Endodermal cell (in vitro differentiated cells): Measurements from ENCODE around the gene NUDT9. TPM values are rescaled to one million over a fixed set of nuclear protein-coding genes. Genes with fewer than 3 reads are reported as not detected.

Experiments
- DNase-seq: peaks from one replicate; pipeline ENCODE4 v3.0.0-alpha.2; 2017
- H3K27ac ChIP-seq: 2 replicates; pipeline ENCODE4 v1.5.1; 2013; ENCODE audit warnings: mild to moderate bottlenecking, low read depth, low read length, moderate library complexity
- H3K27me3 ChIP-seq: 2 replicates; pipeline ENCODE4 v1.6.1; 2013; ENCODE audit warnings: mild to moderate bottlenecking, low read length, moderate library complexity; ENCODE audit not compliant: insufficient read depth, control insufficient read depth, poor library complexity, severe bottlenecking
- H3K36me3 ChIP-seq: 2 replicates; pipeline ENCODE4 v1.7.0; 2013; ENCODE audit warnings: mild to moderate bottlenecking, low read length, moderate library complexity; ENCODE audit not compliant: control insufficient read depth, insufficient read depth
- H3K4me1 ChIP-seq: one replicate; pipeline ENCODE4 v1.7.0; 2013; ENCODE audit warnings: low read length; ENCODE audit not compliant: control insufficient read depth, insufficient read depth
- H3K4me3 ChIP-seq: 2 replicates; pipeline ENCODE4 v1.5.1; 2013; ENCODE audit warnings: mild to moderate bottlenecking, low read length, moderate library complexity
- H3K9ac ChIP-seq: 2 replicates; pipeline ENCODE4 v1.6.1; 2013; ENCODE audit warnings: mild to moderate bottlenecking, low read length, moderate library complexity; ENCODE audit not compliant: poor library complexity, severe bottlenecking; ENCODE audit errors: extremely low read depth
- H3K9me3 ChIP-seq: 2 replicates; pipeline ENCODE4 v1.6.1; 2013; ENCODE audit warnings: mild to moderate bottlenecking, low read length, moderate library complexity; ENCODE audit not compliant: control insufficient read depth
- H3K27ac Mint-ChIP-seq: 2 replicates; pipeline ENCODE4 v1.8.0; 2020; ENCODE audit warnings: mixed read lengths
- H3K27me3 Mint-ChIP-seq: 2 replicates; pipeline ENCODE4 v1.8.0; 2021; ENCODE audit warnings: mild to moderate bottlenecking, mixed read lengths; ENCODE audit not compliant: insufficient read depth
- H3K36me3 Mint-ChIP-seq: 2 replicates; pipeline ENCODE4 v1.8.0; 2020; ENCODE audit warnings: low read depth, mixed read lengths
- H3K4me1 Mint-ChIP-seq: 2 replicates; pipeline ENCODE4 v1.8.0; 2020; ENCODE audit warnings: mixed read lengths
- H3K4me3 Mint-ChIP-seq: 2 replicates; pipeline ENCODE4 v1.8.0; 2020; ENCODE audit warnings: mild to moderate bottlenecking, moderate library complexity, mixed read lengths
- H3K9me3 Mint-ChIP-seq: 2 replicates; pipeline ENCODE4 v1.8.0; 2020; ENCODE audit warnings: mild to moderate bottlenecking, mixed read lengths
- CTCF ChIP-seq: fragments of 200-600 bp; sonication (generic); conservative IDR thresholded peaks from 2 replicates; pipeline ENCODE4 v1.5.0; 2021; ENCODE audit warnings: antibody characterized with exemption, mild to moderate bottlenecking
- WGBS, 2 experiments: methylation state at CpG; one replicate each; pipeline versions ENCODE4 v1.1.5 to v1.1.7; 2013; ENCODE audit warnings: missing lambda C conversion rate in 2 of 2, mixed read lengths in 1 of 2; ENCODE audit not compliant: insufficient coverage in 1 of 2, insufficient read length in 1 of 2; 5-methylcytosine and 5-hydroxymethylcytosine counted together
- total RNA-seq, 2 donors: library from RNA; stranded (reverse); fragmentation: NEBNext Ultra II Directional in 1 of 2; extraction: Animal tissue kit (Norgen Biotek cat#: 25700) in 1 of 2; gene quantifications; 2 replicates in 1 of 2; 3 replicates in 1 of 2; pipeline ENCODE4 v1.2.1, GENCODE V29; 2021

The NUDT9 gene
- total RNA-seq, 2 donors from 2014 or later, result 23.2 to 28.6 TPM

- no peak for DNase-seq
- 90 to 96% methylated on average over 1 to 3 of the region's 3 CpGs for WGBS, 2 experiments
- Mint-ChIP-seq H3K27ac (no peak overlapping the region), H3K4me1 (peaks cover 2% of the 10 kb centered on the region), H3K27me3 (no peaks in the 10 kb centered on the region), H3K36me3 (peaks cover 4% of the 10 kb centered on the region), H3K4me3 (no peak overlapping the region), H3K9me3 (peaks cover 8% of the 10 kb centered on the region)
- no peak overlapping the region for H3K9ac ChIP-seq
- TF ChIP-seq CTCF, result no peak
- no peak overlapping the region for H3K27ac ChIP-seq
- no peaks in the 10 kb centered on the region for H3K9me3 ChIP-seq
- no peaks in the 10 kb centered on the region for H3K36me3 ChIP-seq
- H3K4me1 ChIP-seq, result no peaks in the 10 kb centered on the region
- no peak overlapping the region for H3K4me3 ChIP-seq
- H3K27me3 ChIP-seq, result no peaks in the 10 kb centered on the region
Observed at GRCh38 chr4:87493115-87493514, 70.7 kb downstream of the NUDT9 start.

GRCh38 chr4:87497159-87497558 is 74.8 kb downstream of the NUDT9 start:
- no peaks in the 10 kb centered on the region for H3K4me1 Mint-ChIP-seq
- H3K4me1 ChIP-seq, result no peaks in the 10 kb centered on the region
- 94% methylated on average over 2 of the region's 2 CpGs; no CpG with 5 or more reads in 1 of the 2 experiments for WGBS, 2 experiments
- DNase-seq, result peak; percentile 75
- no peak overlapping the region for H3K27ac ChIP-seq
- no peaks in the 10 kb centered on the region for H3K9me3 ChIP-seq
- H3K9ac ChIP-seq, result no peak overlapping the region
- peak; percentile 85 for TF ChIP-seq CTCF
- H3K27me3 ChIP-seq, result no peaks in the 10 kb centered on the region
- H3K27me3 Mint-ChIP-seq, result no peaks in the 10 kb centered on the region
- no peak overlapping the region for H3K4me3 Mint-ChIP-seq
- no peak overlapping the region for H3K4me3 ChIP-seq
- no peaks in the 10 kb centered on the region for H3K36me3 Mint-ChIP-seq
- no peak overlapping the region for H3K27ac Mint-ChIP-seq
- H3K9me3 Mint-ChIP-seq, result no peaks in the 10 kb centered on the region
- H3K36me3 ChIP-seq, result no peaks in the 10 kb centered on the region

GRCh38 chr4:87497578-87497977 is 75.2 kb downstream of the NUDT9 start:
- no peaks in the 10 kb centered on the region for H3K4me1 ChIP-seq
- H3K9me3 ChIP-seq, result no peaks in the 10 kb centered on the region
- no peaks in the 10 kb centered on the region for H3K9me3 Mint-ChIP-seq
- H3K27ac Mint-ChIP-seq, result no peak overlapping the region
- no peaks in the 10 kb centered on the region for H3K27me3 Mint-ChIP-seq
- no peaks in the 10 kb centered on the region for H3K36me3 ChIP-seq
- H3K27me3 ChIP-seq, result no peaks in the 10 kb centered on the region
- WGBS, 2 experiments, result 96 to 100% methylated on average over 3 of the region's 3 CpGs
- no peak overlapping the region for H3K4me3 Mint-ChIP-seq
- no peak overlapping the region for H3K9ac ChIP-seq
- no peak overlapping the region for H3K27ac ChIP-seq
- no peak for TF ChIP-seq CTCF
- no peak for DNase-seq
- H3K4me1 Mint-ChIP-seq, result no peaks in the 10 kb centered on the region
- no peaks in the 10 kb centered on the region for H3K36me3 Mint-ChIP-seq
- no peak overlapping the region for H3K4me3 ChIP-seq
